HG02642 (cell line): Measurements from ENCODE around the gene TMEM40.
"Not testable (repeated sequence)": the region's sequence is repeated elsewhere in the genome, so short reads cannot be mapped to it uniquely, and the experiment has no call there.

Experiments used
- ATAC-seq: cut with Tn5 transposase; IDR thresholded peaks from one replicate; pipeline ENCODE4 v1.9.1; 2021; ENCODE audit warnings: mild to moderate bottlenecking; ENCODE audit not compliant: unreplicated experiment, poor library complexity

Gene TMEM40

DNA sequence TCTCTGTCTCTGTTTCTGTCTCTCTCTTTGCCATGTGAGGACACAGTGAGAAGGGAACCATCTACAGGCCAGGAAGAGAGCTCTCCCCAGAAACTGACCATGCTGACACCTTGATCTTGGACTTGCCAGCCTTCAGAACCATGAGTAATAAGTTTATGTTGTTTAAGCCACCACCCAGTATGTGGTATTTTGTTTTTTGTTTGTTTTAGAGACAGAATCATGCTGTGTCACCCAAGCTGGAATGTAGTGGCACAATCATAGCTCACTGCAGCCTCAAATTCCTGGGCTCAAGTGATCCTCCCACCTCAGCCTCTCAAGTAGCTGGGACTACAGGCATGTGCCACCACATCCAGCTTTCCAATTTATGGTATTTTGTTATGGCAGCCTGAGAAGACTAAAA is 35.7 kb downstream of the TMEM40 start:
- ATAC-seq = not testable (repeated sequence)

DNA sequence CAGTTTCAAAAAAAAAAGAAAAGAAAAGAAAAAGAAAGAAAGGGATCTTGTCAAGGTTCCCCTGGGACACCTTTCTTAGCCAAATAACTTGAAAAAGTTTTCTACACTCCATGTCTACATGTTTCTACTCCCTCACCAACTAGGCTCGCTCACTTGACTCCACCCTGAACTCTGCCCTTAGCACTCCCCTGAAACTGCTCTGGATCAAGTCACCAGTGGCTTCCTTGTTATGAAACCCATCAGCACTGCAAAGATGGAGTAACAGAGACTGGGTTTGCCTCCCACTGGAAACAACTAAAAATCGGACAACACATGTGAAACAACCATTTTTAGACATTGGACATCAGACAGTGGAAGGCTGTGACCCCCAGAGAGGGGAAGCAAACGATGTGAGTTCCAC is 36.8 kb downstream of the TMEM40 start:
- ATAC-seq = no peak

DNA sequence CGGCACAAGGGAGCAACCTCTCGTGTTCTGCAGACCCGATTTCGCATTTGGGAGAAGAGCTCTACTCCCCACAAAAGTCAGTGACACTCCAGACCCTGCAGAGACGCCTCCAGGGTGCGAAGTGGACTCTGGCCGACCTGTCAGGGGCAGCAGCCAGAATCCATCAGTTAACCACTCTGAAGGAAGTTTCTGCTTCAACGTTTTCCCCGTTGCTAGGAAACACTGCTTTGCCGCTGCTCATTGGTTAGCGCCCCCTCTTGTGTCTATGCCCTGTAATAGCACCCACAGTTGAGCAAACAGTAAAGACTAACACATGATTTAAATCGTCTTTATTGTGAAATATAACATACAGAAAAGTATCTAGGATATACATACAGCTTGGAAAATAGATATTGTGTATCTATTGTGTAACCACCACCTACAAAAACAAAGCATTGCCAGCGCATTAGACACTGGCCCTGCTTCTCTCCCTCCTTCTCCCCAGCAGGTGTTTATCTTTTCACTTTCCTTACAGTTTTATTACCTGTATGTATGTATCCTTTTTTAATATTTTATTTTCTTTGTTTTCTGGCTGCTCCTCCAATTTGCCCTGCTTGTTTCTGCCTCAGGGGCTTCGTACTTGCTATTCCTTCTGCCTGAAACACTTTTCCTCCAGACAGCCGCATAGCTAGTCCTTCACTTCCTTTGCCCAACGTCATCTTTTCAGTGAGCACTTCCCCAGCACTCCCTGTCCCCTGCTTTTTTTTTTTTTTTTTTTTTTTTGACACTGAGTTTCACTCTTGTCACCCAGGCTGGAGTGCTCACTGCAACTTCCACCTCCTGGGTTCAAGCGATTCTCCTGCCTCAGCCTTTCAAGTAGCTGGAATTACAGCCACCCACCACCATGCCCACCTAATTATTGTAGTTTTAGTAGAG is 38.8 kb downstream of the TMEM40 start:
- ATAC-seq = peak; percentile 86

DNA sequence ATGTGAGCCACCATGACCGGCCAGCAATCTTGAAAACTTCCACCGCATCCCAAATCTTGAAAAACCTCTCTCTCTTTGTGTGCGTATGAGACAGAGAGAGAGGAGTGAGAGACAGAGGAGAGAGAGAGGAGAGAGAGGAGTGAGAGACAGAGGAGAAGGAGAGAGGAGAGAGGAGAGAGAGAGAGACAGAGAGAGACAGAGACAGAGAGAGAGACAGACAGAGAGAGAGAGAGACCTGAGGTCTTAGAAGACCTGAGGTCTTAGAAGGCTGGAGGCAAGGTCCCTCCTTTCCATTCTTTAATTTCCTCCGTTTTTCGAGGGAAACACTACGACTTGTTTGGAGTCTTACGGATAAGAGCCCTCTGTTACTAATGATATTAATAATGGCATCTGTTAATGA is 39.5 kb downstream of the TMEM40 start:
- no peak for ATAC-seq

DNA sequence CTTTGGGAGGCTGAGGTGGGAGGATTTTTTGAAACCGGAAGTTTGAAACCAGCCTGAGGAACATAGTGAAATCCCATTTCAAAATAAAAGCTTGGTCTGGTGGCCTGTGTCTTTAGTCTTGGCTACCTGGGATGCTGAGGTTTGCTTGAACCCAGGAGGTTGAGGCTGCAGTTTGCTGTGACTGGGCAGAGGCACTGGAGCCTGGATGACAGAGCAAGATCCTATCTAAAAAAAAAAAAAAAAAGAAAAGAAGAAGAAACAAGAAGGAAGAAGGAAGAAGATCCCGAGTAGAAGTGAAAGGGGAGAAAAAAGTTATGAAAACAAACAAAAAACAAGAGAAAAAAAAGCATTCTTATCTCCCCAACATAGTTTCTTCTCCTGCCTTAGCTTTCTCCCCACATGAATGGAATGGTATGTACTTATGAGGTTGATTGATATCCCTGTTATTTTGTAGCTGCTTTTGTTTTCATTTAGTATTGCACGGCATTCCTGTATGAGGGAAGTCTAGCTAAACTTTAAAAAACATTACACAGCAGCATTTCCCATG is 42.4 kb downstream of the TMEM40 start:
- ATAC-seq = no peak

DNA sequence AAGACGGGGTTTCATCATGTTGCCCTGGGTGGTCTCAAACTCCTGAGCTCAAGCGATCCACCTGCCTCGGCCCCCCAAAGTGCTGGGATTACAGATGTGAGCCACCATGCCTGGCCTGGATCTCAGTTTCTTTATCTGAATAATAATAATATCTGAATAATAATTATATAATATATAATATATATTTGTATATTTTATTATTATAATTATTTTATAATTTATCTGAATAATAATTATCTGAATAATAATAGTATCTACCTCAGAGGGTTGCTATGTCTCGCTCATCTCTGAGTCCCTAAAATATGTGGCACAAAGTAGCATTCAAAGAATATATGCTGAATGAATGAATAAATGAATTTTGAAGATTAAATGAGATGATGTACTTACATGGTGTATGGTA is 44.8 kb downstream of the TMEM40 start:
- no peak for ATAC-seq

DNA sequence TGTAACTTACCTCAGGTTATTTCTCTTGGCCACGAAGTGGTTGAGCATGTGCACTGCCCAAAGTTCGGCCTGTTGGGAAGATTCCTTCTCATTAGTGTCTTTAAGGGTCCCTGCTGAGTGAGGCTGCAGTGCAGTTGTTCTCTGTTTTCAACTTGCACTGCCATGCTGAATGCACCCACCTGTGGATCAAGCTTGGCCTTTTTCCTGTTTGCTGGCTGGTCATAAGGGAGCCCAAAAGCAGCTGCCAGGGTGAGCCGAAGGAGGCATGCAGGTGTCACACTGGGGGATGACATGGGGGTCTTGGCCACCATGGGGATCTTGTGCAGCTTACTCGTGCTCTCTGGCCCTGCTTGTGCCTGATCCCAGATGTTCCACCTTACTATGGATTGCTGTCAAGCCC is 49.0 kb downstream of the TMEM40 start:
- ATAC-seq = no peak

DNA sequence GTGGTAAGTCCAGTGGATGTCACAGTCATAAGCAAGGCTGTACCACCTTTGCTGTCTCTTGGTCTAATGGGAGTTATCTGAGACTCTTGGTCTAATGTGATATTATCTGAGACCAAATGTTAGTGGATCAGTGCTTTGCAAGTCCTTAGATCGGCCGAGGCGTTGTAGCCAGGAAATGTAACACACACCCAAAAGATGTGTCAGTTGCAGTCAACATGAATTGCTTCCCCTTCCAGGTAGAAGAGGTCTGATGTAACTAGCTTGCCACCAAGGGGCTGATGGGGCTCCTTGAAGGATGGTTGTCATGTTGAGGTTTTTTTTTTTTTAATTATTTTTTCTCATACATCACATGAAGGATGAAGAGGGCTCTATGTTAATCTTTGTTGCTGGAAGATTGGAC is 49.7 kb downstream of the TMEM40 start:
- ATAC-seq = no peak

DNA sequence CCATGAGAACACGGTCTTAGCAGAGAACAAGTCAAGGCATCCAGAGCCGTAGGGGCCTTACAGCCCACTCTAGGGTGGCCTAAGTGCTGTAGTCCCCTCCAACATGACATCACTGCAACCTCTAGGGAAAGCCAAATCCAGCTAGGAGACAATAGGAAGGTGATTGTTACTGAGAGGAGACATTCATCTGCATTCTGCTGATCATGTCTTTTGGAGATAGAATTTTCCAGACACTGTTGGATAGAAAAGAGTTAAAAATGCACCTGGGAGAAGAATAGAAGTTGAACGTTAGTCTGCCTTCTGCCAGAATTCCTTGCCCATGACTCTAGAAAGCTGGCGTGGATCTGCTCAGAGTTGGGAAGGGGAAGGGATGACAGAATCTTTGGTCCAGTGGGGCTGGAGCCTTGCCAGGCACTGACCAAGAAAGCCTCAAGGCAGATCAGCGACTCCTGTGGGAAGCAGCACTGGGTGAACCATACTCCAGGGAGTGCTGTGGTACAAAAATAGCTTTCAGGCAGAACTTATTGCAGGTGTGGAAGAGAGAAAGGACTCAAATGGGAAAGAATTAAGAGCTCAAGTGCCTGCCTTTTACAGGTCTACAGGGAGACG is 50.4 kb downstream of the TMEM40 start:
- no peak for ATAC-seq

DNA sequence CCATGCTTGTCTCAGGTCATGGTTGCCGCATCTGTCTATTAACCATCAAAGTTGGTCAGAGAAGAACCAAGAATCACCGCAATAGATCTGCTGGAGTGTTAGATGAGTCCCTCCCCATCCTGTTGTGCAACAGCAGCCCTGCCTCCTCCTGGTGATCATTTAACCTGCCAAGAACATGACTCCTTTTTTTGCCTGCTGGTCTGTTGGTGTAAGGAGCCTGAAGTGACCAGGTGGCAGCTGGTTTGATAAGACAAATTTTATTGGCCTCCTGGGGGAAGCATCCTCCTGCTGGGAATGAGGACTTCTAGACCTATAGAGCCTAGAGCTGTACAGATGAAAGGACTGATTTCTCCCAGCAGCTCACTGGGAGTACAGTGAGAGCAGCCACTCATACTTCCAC is 51.6 kb downstream of the TMEM40 start:
- ATAC-seq = no peak

DNA sequence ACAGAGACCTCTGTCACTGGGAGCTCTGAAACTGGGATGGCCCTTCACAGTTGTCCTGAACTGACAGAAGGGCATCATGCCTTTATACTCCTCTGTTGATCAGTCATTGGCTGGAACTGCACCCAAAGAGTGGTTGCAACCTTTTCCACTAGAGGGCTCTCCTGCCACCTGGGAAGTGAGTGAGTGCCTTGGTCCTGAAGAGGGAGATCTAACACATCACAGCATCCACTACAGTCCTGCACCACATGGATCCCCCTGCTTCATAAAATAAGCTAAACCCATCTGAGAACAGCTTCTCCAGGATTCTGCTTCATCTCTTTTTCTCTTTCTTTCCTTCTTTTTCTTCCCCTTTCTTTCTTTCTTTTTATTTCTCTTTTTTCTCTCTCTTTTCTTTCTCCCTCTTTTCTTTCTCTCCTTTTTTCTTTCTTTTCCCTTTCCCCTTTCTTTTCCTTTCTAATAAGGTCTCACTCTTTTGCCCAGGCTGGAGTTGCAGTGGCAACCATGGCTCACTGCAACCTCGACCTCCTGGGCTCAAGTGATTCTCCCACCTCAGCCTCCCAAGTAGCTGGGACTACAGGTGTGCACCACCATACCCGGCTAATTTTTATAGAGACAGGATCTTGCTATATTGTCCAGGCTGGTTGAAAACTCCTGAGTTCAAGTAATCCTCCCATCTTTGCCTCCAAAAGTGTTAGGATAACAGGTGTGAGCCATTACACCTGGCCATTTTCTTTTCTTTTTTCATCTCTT is 52.4 kb downstream of the TMEM40 start:
- peak; percentile 95 for ATAC-seq

DNA sequence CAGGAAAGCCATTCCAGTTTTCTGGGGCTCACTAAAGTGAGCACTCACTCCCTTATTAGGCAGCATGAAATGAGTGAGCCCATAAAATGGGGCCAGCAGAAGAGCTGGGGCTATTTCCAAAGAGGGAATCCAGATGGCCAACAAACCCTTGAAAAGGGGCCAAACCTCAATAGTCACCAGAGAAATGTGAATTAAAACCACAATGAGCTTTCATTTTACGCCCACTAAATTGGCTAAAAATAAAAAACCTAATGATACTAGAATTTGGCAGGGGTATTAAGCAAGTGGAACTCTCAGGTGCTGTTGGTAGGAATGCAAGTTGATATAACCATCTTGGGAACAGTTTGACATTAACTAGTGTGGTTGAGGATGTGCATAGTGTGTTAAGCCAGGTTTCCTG is 53.1 kb downstream of the TMEM40 start:
- no peak for ATAC-seq

DNA sequence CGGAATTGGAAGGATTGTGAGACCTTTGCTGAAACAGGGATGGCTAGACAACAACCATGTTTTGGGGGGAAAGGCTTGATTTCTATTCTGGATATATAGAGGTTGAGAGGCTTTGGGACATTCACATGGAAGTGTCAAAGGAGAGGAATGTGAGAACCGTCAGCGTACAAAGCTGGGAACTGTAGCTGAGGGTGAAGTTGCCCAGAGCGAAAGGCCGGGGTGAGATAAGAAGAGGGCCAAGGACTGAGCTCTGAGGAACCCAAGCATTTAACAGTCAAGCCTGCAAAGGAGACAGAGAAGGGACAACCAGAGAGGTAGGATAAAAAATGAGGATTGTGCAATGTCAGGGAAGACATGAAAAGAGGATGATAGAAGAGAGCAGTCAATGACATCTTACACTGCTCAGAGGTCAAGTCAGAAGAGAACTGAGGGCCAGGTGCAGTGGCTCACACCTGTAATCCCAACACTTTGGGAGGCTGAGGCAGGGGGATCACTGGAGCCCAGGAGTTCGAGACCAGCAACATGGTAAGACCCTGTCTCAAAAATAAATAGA is 53.6 kb downstream of the TMEM40 start:
- no peak for ATAC-seq

DNA sequence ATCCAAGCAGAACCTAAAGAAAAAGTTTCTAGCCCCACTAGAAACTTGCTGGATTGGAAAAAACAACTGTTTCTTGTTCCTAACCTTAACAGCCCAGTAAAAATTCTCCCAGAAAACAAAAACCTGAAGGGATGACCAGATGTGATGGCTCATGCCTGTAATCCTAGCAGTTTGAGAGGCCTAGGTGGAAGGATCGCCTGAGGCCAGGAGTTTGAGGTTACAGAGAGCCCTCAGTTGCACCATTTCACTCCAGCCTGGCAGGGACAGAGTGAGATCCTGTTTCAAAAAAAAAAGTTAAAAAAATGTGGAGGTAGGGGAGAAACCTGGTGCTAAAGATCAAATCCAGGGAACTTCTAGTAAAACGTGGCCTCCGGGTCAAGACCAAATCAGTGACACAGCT is 56.6 kb downstream of the TMEM40 start:
- no peak for ATAC-seq

DNA sequence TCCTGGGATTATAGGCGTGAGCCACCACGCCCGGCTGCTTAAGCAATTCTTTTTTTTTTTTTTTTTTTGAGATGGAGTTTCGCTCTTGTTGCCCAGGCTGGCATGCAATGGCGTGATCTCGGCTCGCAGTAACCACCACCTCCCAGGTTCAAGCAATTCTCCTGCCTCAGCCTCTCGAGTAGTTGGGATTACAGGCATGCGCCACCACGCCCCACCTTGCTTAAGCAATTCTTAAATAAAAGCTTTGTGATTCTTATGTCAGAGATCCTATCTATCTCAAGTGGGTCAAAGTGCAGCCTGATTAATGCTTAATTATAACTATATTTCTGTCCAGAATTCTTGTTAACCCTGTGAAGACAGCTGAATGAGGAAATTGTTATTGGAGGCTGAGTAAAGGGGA is 57.5 kb downstream of the TMEM40 start:
- ATAC-seq = not testable (repeated sequence)

DNA sequence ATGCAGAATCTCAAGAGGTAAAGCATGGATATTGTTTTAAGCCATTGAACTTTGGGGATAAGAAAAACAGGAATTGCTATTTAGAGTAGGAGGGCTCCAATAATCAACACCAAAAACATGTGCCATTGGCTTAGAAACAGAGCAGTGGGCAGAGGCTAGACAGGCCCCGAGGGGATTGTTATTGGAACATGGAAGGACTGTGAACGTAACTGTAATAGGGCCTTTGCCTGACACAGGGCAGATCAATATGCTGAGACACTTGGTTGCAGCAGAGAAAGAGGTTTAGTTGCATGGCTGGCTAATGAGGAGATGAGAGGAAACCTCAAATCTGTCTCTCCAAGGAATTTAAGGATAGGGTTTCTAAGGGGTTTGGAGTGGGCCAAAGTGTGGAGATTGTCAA is 58.3 kb downstream of the TMEM40 start:
- ATAC-seq = no peak

DNA sequence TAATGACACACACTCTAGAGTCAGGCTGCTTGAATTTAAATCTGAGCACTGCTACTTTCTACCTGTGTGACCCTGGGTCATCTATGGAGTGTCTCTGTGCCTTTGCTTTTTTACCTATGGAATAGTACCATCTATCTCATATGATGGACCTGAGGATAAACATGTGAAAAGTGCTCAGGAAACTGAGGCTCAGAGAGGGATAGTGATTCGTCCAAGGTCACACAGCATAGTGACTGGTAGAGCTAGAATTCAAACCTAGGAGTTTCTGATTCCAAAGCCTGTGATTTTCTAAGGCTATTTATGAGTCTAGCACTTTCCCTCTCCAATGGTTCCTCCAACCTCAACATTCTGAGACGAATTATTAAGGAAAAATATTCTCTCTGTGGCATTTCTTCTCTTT is 63.1 kb downstream of the TMEM40 start:
- no peak for ATAC-seq

DNA sequence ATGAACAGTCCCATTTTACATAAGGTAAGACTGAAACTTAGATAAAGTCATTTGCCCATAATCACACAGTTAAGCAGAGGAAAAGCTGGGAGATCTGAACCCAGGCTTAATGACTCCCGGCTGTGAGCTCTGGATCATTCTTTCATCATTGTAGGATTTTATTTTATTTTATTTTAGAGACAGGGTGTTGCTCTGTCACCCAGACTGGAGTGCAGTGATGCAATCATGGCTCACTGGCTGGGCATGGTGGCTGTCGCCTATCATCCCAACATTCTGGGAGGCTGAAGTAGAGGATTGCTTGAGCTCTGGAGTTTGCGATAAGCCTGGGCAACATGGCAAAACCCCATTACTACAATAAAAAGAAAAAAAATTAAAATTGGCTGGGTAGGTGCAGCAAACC is 63.9 kb downstream of the TMEM40 start:
- ATAC-seq = no peak

DNA sequence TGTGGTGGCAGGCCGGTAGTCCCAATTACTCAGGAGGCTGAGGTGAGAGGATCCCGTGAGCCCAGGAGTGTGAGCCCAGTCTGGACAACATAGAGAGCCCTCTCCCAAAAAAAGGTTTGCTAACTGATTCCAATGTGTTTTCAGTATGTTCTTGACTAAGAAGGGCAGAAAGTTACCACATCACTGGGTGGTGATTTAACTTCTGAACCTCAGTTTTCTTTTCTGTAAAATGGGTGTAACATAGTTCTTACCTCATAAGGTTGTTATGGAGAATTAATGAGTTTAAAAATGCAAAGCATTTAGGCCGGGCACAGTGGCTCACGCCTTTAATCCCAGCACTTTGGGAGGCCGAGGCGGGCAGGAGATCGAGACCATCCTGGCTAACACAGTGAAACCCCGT is 66.6 kb downstream of the TMEM40 start:
- no peak for ATAC-seq

DNA sequence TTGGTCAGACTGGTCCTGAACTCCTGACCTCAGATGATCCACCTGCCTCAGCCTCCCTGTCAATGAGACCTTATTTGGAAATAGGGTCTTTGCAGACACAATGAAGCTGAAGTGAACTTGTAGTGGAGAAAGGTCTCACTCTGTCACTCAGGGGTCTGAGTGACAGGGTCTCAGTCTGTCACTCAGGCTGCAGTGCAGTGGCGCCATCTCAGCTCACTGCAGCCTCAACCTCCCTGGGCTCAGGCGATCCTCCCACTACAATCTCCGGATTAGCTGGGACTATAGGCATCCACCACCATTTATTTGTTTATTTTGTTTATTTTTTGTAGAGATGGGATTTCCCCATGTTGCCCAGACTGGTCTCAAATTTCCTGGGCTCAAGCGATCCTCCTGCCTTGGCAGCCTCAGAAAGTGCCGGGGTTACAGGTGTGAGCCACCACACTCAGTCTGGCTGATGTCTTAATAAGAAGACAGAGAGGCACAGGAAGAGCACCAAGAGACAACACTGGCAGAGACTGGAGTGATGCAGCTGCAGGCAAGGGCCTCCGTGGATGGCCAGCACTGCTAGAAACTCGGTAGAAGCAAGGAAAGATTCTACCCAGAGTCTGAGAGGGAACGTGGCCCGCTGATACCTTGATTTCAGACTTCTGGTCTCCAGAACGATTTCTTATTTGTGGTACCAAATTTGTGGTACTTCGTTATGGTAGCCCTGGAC is 68.9 kb downstream of the TMEM40 start:
- ATAC-seq = no peak
